GM12892 (cell line): ENCODE data around the gene DEF6.

ENCODE experiments used
- POLR2A ChIP-seq: IDR thresholded peaks from 2 replicates; pipeline ENCODE4 v1.6.1; 2011; ENCODE audit warnings: low read depth, low read length, control low read depth
- POLR2AphosphoS5 ChIP-seq: IDR thresholded peaks from 2 replicates; pipeline ENCODE4 v1.6.1; 2011; ENCODE audit warnings: low read depth, low read length, control low read depth

DNA sequence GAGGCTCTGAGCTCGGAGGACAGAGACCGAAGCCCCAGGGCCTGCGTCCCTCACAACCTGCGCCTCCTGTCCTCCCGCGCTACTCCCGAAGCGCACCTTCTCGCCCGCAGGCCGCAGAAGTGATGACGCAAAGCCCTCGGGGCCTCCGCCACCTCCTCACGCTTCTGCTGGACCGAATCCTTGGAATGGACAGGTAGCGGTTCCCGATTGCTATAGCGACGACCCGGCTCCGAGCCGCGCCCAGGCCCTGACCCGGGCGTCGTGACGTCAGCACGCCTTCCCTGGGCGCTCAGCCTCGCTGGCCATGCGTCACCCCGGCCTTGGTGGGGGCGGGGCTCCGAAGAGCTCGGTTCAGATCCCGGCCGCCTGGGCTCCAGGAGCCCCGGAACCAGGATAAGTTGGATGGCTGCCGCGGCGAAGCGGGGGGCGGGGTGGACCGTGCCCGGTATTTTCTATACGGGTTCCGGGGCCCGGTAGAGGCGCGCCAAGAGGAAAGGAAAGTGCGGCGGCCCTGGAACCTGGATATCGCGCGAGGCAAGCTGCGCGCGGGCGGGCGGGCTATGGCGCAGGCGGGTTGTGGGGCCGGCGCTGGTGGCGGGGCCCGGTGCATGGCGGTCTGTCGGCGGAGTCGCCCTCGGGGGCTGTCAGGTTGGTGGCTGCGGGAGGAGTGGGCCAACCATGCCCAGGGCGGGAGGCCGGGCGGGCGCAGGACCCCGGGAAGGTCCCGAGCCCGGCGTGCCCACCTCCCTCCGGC lies 38.2 kb upstream of the DEF6 start, which contains the start of gene ZNF76:
- peak; percentile 39; the same call in 1 of the 2 replicates for TF ChIP-seq POLR2A
- TF ChIP-seq POLR2AphosphoS5, result no peak; the same call in 1 of the 2 replicates
